Measurements from ENCODE around the gene MIF4GD. TPM values are rescaled to one million over a fixed set of nuclear protein-coding genes. Genes with fewer than 3 reads are reported as not detected.

MIF4GD gene
- total RNA-seq, 1 donor from 2014 or later: 26.5 TPM

- TF ChIP-seq CTCF (conservative IDR thresholded peaks at IDR 0.05; ENCODE audit: low read depth, low read length): no peak
Measured at GRCh38 chr17:75239214-75239613, 31.8 kb downstream of the MIF4GD start.

DNA sequence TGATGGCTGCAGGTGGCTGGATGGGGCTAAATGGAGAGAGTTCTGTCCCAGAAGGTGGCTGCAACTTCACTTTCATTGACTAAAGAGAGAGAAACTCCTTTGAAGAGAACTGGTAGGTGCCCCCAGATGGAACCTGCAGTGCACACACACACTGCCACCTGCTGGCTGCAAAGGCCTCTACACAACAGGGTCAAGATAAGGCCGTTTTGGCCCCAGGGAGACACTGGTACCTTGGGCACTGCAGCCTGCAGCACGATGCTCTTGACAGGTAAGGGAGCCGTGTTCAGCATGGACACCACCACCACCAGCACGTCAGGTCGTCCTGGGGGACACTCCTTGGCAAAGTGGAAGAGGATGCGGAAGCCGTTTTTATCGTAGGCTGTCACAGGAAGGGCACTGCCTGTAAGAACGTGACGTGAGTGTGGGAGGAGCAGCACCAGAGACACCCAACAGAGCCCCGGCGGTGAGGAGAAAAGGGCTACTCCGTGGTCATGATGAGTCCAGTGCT lies 32.3 kb downstream of the MIF4GD start:
- no peak overlapping the region for H3K4me3 ChIP-seq (ENCODE audit: low read depth, low read length)
- DNase-seq (ENCODE audit: low read depth): no peak
- TF ChIP-seq CTCF (conservative IDR thresholded peaks at IDR 0.05; ENCODE audit: low read depth, low read length): peak; percentile 90

More at GRCh38 chr17:75239214-75239613, 31.8 kb downstream of the MIF4GD start:
- H3K4me3 ChIP-seq (ENCODE audit: low read depth, low read length): no peak overlapping the region
- DNase-seq (ENCODE audit: low read depth): no peak

- TF ChIP-seq CTCF (conservative IDR thresholded peaks at IDR 0.05; ENCODE audit: low read depth, low read length): no peak
- H3K4me3 ChIP-seq (ENCODE audit: low read depth, low read length): no peak overlapping the region
- DNase-seq (ENCODE audit: low read depth): no peak
Measured at GRCh38 chr17:75238020-75238580, 32.9 kb downstream of the MIF4GD start.

- TF ChIP-seq CTCF (conservative IDR thresholded peaks at IDR 0.05; ENCODE audit: low read depth, low read length): no peak
- no peak overlapping the region for H3K4me3 ChIP-seq (ENCODE audit: low read depth, low read length)
- no peak for DNase-seq (ENCODE audit: low read depth)
Measured at GRCh38 chr17:75237100-75238014, 33.7 kb downstream of the MIF4GD start.

- no peak for TF ChIP-seq CTCF (conservative IDR thresholded peaks at IDR 0.05; ENCODE audit: low read depth, low read length)
- H3K4me3 ChIP-seq (ENCODE audit: low read depth, low read length): no peak overlapping the region
- DNase-seq (ENCODE audit: low read depth): no peak
Measured at GRCh38 chr17:75232786-75233185, 38.2 kb downstream of the MIF4GD start.

- TF ChIP-seq CTCF (conservative IDR thresholded peaks at IDR 0.05; ENCODE audit: low read depth, low read length): no peak
- DNase-seq (ENCODE audit: low read depth): no peak
- no peak overlapping the region for H3K4me3 ChIP-seq (ENCODE audit: low read depth, low read length)
Measured at GRCh38 chr17:75231741-75232464, 39.1 kb downstream of the MIF4GD start.
